ENCODE measurements around the gene CATSPER1. TPM values are rescaled to one million over a fixed set of nuclear protein-coding genes. Genes with fewer than 3 reads are reported as not detected.

The CATSPER1 gene
- total RNA-seq, 1 donor from 2014 or later: 4.7 TPM

GRCh38 chr11:66069715-66070603 lies 43.7 kb upstream of the CATSPER1 start, which contains the start of gene PACS1:
TSS of gene PACS1 (plus strand) at chr11:66070272. CDS start at chr11:66070487, 215 bp downstream.
- peak; percentile 0 for TF ChIP-seq CTCF (conservative IDR thresholded peaks at IDR 0.05; ENCODE audit: low read depth, low read length)
- peak within 1 kb of the TSS; percentile 75 for H3K4me3 ChIP-seq (ENCODE audit: low read depth, low read length)
- DNase-seq (ENCODE audit: low read depth): no peak

GRCh38 chr11:66068923-66069714 lies 42.8 kb upstream of the CATSPER1 start:
- peak; percentile 42 for DNase-seq (ENCODE audit: low read depth)
- peak overlapping the region; percentile 75 for H3K4me3 ChIP-seq (ENCODE audit: low read depth, low read length)
- peak; percentile 44 for TF ChIP-seq CTCF (conservative IDR thresholded peaks at IDR 0.05; ENCODE audit: low read depth, low read length)

GRCh38 chr11:66068154-66068821 lies 42.0 kb upstream of the CATSPER1 start:
- DNase-seq (ENCODE audit: low read depth): no peak
- peak; percentile 91 for TF ChIP-seq CTCF (conservative IDR thresholded peaks at IDR 0.05; ENCODE audit: low read depth, low read length)

GRCh38 chr11:66067640-66068039 lies 41.4 kb upstream of the CATSPER1 start:
- no peak for TF ChIP-seq CTCF (conservative IDR thresholded peaks at IDR 0.05; ENCODE audit: low read depth, low read length)
- DNase-seq (ENCODE audit: low read depth): no peak
- no peak overlapping the region for H3K4me3 ChIP-seq (ENCODE audit: low read depth, low read length)

More at GRCh38 chr11:66068154-66068821, 42.0 kb upstream of the CATSPER1 start:
- H3K4me3 ChIP-seq (ENCODE audit: low read depth, low read length): no peak overlapping the region

- DNase-seq (ENCODE audit: low read depth): no peak
- no peak for TF ChIP-seq CTCF (conservative IDR thresholded peaks at IDR 0.05; ENCODE audit: low read depth, low read length)
- H3K4me3 ChIP-seq (ENCODE audit: low read depth, low read length): no peak overlapping the region
Measured at GRCh38 chr11:66066751-66067150, 40.5 kb upstream of the CATSPER1 start.

- TF ChIP-seq CTCF (conservative IDR thresholded peaks at IDR 0.05; ENCODE audit: low read depth, low read length): no peak
- no peak overlapping the region for H3K4me3 ChIP-seq (ENCODE audit: low read depth, low read length)
- no peak for DNase-seq (ENCODE audit: low read depth)
Measured at GRCh38 chr11:66064571-66064970, 38.3 kb upstream of the CATSPER1 start.

All from epithelial cell of proximal tubule (primary cell).